Right atrium auricular region (tissue), 2 donors: Measurements from ENCODE around the gene ARHGAP21. TPM values are rescaled to one million over a fixed set of nuclear protein-coding genes. Genes with fewer than 3 reads are reported as not detected.

Experiments
- DNase-seq: peaks from one replicate; pipeline ENCODE4 v3.0.0-alpha.2; 2019; ENCODE audit warnings: low spot score
- H3K27ac ChIP-seq, 2 donors: fragments of 200-600 bp; sonication (generic); 1 replicate in 1 of 2; 2 replicates in 1 of 2; pipeline ENCODE4 v1.5.1; 2016 to 2019
- H3K27me3 ChIP-seq, 2 donors: fragments of 200-600 bp; sonication (generic); one replicate each; pipeline versions ENCODE4 v1.5.1 to v1.6.0; 2017 to 2019
- H3K36me3 ChIP-seq: fragments of 200-600 bp; sonication (generic); one replicate; pipeline ENCODE4 v1.5.1; 2016
- H3K4me1 ChIP-seq, 2 donors: fragments of 200-600 bp; sonication (generic); one replicate each; pipeline versions ENCODE4 v1.5.1 to v1.6.0; 2017 to 2019
- H3K4me3 ChIP-seq, 2 donors: fragments of 200-600 bp; sonication (generic); 1 replicate in 1 of 2; 2 replicates in 1 of 2; pipeline ENCODE4 v1.5.1; 2017 to 2019; ENCODE audit warnings: mild to moderate bottlenecking in 1 of 2, moderate library complexity in 1 of 2
- H3K9me3 ChIP-seq, 2 donors: fragments of 200-600 bp; sonication (generic); one replicate each; pipeline ENCODE4 v1.5.1; 2019
- CTCF ChIP-seq, 2 donors: fragments of 200-600 bp; sonication (generic); IDR thresholded peaks; one replicate each; pipeline ENCODE4 v1.5.1; 2019; ENCODE audit warnings: antibody characterized with exemption in 2 of 2
- total RNA-seq, 2 donors: library from RNA; depleted of rRNA; stranded (reverse); fragments of >200 nt; gene quantifications; one replicate each; pipeline ENCODE4 v1.1.0, GENCODE V29; 2016

ARHGAP21 gene
- total RNA-seq, 2 donors from 2014 or later: 45.0 to 46.3 TPM

- DNase-seq: no peak
- peaks cover 0 to 32% of the 10 kb centered on the region in 2 donors for H3K4me1 ChIP-seq
These were observed 32.6 kb downstream of the ARHGAP21 start for GRCh38 chr10:24690961-24691512.

GRCh38 chr10:24685958-24686540 lies 37.6 kb downstream of the ARHGAP21 start:
- no peaks in the 10 kb centered on the region for H3K9me3 ChIP-seq
- H3K27ac ChIP-seq: peak overlapping the region; percentile 9
- DNase-seq: no peak
- no peak overlapping the region for H3K4me3 ChIP-seq
- TF ChIP-seq CTCF (IDR thresholded peaks at IDR 0.05): no peak
- no peaks in the 10 kb centered on the region for H3K36me3 ChIP-seq
- peaks cover 0 to 34% of the 10 kb centered on the region in 2 donors for H3K4me1 ChIP-seq
- no peaks in the 10 kb centered on the region for H3K27me3 ChIP-seq

More at GRCh38 chr10:24690961-24691512, 32.6 kb downstream of the ARHGAP21 start:
- Histone ChIP-seq H3K27me3 (no peaks in the 10 kb centered on the region), H3K4me3 (no peak overlapping the region), H3K9me3 (no peaks in the 10 kb centered on the region), H3K27ac (peak overlapping the region; percentile 28 to 43), H3K36me3 (no peaks in the 10 kb centered on the region)
- no peak for TF ChIP-seq CTCF (IDR thresholded peaks at IDR 0.05)

GRCh38 chr10:24683554-24683953 lies 40.1 kb downstream of the ARHGAP21 start:
- no peak overlapping the region for H3K27ac ChIP-seq
- no peak for DNase-seq
- H3K9me3 ChIP-seq: peaks cover 0 to 3% of the 10 kb centered on the region in 2 donors
- no peaks in the 10 kb centered on the region for H3K36me3 ChIP-seq
- H3K27me3 ChIP-seq: no peaks in the 10 kb centered on the region
- H3K4me3 ChIP-seq: no peak overlapping the region
- H3K4me1 ChIP-seq: peaks cover 0 to 33% of the 10 kb centered on the region in 2 donors
- no peak for TF ChIP-seq CTCF (IDR thresholded peaks at IDR 0.05)

- H3K36me3 ChIP-seq: no peaks in the 10 kb centered on the region
- TF ChIP-seq CTCF (IDR thresholded peaks at IDR 0.05): no peak
- no peaks in the 10 kb centered on the region for H3K27me3 ChIP-seq
- H3K4me1 ChIP-seq: peaks cover 0 to 32% of the 10 kb centered on the region in 2 donors
- peaks cover 0 to 3% of the 10 kb centered on the region in 2 donors for H3K9me3 ChIP-seq
- no peak for DNase-seq
- H3K27ac ChIP-seq: peak overlapping the region in 1 of 2 donors; percentile 18
- H3K4me3 ChIP-seq: no peak overlapping the region
These were observed 42.1 kb downstream of the ARHGAP21 start for GRCh38 chr10:24681572-24682088.

GRCh38 chr10:24680647-24681524 lies 42.8 kb downstream of the ARHGAP21 start:
- H3K4me1 ChIP-seq: peaks cover 0 to 27% of the 10 kb centered on the region in 2 donors
- DNase-seq: no peak
- H3K9me3 ChIP-seq: peaks cover 0 to 3% of the 10 kb centered on the region in 2 donors
- peak overlapping the region; percentile 9 to 14 for H3K27ac ChIP-seq
- TF ChIP-seq CTCF (IDR thresholded peaks at IDR 0.05): no peak
- no peak overlapping the region for H3K4me3 ChIP-seq
- H3K27me3 ChIP-seq: no peaks in the 10 kb centered on the region
- no peaks in the 10 kb centered on the region for H3K36me3 ChIP-seq
